ENCODE results near the gene EAF1. TPM values are rescaled to one million over a fixed set of nuclear protein-coding genes. Genes with fewer than 3 reads are reported as not detected.
"Not testable (repeated sequence)": the region's sequence is repeated elsewhere in the genome, so short reads cannot be mapped to it uniquely, and the experiment has no call there.

Gene EAF1
- polyA plus RNA-seq, 1 donor from 2014 or later: 45.4 TPM

DNA sequence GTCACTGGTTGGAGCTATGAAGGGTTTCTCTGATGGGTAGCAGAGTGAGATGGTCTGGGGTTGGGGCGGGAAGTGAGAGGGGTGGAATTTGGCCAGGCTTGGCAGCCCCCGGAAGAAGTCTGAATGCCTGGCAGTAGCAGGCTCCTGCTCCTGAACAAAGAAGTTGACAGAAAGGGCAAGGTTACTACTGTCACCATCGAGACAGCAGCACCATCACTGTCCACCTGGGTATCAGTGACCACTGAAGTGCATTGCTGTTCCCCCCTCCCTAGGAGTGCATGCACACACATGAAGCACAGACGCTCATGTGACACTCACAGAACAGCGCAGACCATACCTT is 51.2 kb downstream of the EAF1 start:
- H3K36me3 ChIP-seq (ENCODE audit: insufficient read depth, low read length): no peaks in the 10 kb centered on the region
- H3K4me2 ChIP-seq (ENCODE audit: low read length): no peak overlapping the region
- no peaks in the 10 kb centered on the region for H3F3A ChIP-seq (ENCODE audit: insufficient read depth, low read length, poor library complexity, severe bottlenecking)
- H3K27ac ChIP-seq (ENCODE audit: low read length): no peak overlapping the region
- no peaks in the 10 kb centered on the region for H4K20me1 ChIP-seq (ENCODE audit: insufficient read depth)
- no peak overlapping the region for H2AFZ ChIP-seq (ENCODE audit: low read depth, low read length)
- H3K4me3 ChIP-seq (ENCODE audit: low read length): no peak overlapping the region
- H3K9ac ChIP-seq (ENCODE audit: low read length): no peak overlapping the region
- TF ChIP-seq TAF1 (IDR thresholded peaks at IDR 0.05; ENCODE audit: low read depth) (no peak), SMC3 (conservative IDR thresholded peaks at IDR 0.05; ENCODE audit: poor library complexity) (no peak), POLR2AphosphoS5 (IDR thresholded peaks at IDR 0.05) (no peak), MXI1 (conservative IDR thresholded peaks at IDR 0.05; ENCODE audit: poor library complexity, severe bottlenecking) (no peak), EZH2 (IDR thresholded peaks at IDR 0.05; ENCODE audit: borderline replicate concordance, insufficient read depth, low read length, poor library complexity, severe bottlenecking) (no peak), RAD21 (conservative IDR thresholded peaks at IDR 0.05) (no peak), EP300 (conservative IDR thresholded peaks at IDR 0.05; ENCODE audit: poor library complexity, severe bottlenecking) (no peak)
- TF ChIP-seq, protein P1, sequence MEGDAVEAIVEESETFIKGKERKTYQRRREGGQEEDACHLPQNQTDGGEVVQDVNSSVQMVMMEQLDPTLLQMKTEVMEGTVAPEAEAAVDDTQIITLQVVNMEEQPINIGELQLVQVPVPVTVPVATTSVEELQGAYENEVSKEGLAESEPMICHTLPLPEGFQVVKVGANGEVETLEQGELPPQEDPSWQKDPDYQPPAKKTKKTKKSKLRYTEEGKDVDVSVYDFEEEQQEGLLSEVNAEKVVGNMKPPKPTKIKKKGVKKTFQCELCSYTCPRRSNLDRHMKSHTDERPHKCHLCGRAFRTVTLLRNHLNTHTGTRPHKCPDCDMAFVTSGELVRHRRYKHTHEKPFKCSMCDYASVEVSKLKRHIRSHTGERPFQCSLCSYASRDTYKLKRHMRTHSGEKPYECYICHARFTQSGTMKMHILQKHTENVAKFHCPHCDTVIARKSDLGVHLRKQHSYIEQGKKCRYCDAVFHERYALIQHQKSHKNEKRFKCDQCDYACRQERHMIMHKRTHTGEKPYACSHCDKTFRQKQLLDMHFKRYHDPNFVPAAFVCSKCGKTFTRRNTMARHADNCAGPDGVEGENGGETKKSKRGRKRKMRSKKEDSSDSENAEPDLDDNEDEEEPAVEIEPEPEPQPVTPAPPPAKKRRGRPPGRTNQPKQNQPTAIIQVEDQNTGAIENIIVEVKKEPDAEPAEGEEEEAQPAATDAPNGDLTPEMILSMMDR (IDR thresholded peaks at IDR 0.05; ENCODE audit: poor library complexity, severe bottlenecking): no peak
- TF ChIP-seq, protein P2, sequence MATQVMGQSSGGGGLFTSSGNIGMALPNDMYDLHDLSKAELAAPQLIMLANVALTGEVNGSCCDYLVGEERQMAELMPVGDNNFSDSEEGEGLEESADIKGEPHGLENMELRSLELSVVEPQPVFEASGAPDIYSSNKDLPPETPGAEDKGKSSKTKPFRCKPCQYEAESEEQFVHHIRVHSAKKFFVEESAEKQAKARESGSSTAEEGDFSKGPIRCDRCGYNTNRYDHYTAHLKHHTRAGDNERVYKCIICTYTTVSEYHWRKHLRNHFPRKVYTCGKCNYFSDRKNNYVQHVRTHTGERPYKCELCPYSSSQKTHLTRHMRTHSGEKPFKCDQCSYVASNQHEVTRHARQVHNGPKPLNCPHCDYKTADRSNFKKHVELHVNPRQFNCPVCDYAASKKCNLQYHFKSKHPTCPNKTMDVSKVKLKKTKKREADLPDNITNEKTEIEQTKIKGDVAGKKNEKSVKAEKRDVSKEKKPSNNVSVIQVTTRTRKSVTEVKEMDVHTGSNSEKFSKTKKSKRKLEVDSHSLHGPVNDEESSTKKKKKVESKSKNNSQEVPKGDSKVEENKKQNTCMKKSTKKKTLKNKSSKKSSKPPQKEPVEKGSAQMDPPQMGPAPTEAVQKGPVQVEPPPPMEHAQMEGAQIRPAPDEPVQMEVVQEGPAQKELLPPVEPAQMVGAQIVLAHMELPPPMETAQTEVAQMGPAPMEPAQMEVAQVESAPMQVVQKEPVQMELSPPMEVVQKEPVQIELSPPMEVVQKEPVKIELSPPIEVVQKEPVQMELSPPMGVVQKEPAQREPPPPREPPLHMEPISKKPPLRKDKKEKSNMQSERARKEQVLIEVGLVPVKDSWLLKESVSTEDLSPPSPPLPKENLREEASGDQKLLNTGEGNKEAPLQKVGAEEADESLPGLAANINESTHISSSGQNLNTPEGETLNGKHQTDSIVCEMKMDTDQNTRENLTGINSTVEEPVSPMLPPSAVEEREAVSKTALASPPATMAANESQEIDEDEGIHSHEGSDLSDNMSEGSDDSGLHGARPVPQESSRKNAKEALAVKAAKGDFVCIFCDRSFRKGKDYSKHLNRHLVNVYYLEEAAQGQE (IDR thresholded peaks at IDR 0.05; ENCODE audit: borderline replicate concordance): no peak
- no peaks in the 10 kb centered on the region for H3K79me2 ChIP-seq (replicated peaks; ENCODE audit: insufficient read depth, low read length)
- H3K9me3 ChIP-seq (ENCODE audit: low read length): no peaks in the 10 kb centered on the region
- H3K9me2 ChIP-seq (ENCODE audit: insufficient read depth, low read length): no peaks in the 10 kb centered on the region
- H3K27me3 ChIP-seq (ENCODE audit: insufficient read depth, low read depth, low read length): no peaks in the 10 kb centered on the region

DNA sequence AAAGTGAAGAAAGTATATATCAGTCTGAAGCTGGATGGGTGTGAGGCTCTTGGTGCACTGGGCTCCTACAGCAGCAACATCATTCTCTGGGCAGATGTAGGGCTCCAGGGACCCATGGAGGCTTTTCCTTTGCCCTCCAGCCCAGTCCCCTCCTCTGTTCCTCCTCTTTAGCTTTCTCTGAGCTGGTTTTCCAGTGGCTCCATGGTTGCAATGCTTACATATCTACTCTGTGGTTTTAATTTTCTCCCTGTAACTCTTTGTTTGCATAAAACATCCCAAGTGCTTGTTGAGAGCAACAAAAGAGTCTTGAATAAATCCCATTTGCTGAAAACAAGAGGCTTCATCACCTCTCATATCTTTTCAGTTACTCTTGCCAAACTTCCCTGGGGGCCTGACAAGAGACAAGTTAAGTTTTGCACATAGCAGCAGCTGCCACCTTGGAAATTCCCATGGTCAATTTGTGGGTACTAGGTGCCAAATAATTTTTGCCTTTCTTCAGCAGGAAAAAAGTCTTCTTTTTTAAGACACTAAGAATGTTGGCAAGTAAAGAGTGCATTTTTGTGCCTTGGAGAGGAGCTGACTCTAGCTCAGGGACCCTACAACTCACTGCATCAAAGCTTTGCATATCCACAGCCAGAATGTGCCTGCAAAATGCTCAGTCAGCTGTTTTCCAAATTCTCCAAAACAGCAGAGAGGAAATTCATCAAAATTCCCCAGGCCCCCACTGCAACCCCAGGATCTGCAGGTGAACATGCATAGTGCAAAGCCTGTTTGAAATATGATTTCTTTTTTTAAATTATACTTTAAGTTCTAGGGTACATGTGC is 52.2 kb downstream of the EAF1 start:
- no peak overlapping the region for H3K27ac ChIP-seq (ENCODE audit: low read length)
- no peaks in the 10 kb centered on the region for H3F3A ChIP-seq (ENCODE audit: insufficient read depth, low read length, poor library complexity, severe bottlenecking)
- H3K9ac ChIP-seq (ENCODE audit: low read length): no peak overlapping the region
- H3K9me2 ChIP-seq (ENCODE audit: insufficient read depth, low read length): no peaks in the 10 kb centered on the region
- no peaks in the 10 kb centered on the region for H3K9me3 ChIP-seq (ENCODE audit: low read length)
- H3K79me2 ChIP-seq (replicated peaks; ENCODE audit: insufficient read depth, low read length): no peaks in the 10 kb centered on the region
- H2AFZ ChIP-seq (ENCODE audit: low read depth, low read length): no peak overlapping the region
- H4K20me1 ChIP-seq (ENCODE audit: insufficient read depth): no peaks in the 10 kb centered on the region
- no peak overlapping the region for H3K4me3 ChIP-seq (ENCODE audit: low read length)
- H3K27me3 ChIP-seq (ENCODE audit: insufficient read depth, low read depth, low read length): no peaks in the 10 kb centered on the region
- TF ChIP-seq MXI1 (conservative IDR thresholded peaks at IDR 0.05; ENCODE audit: poor library complexity, severe bottlenecking) (no peak), EP300 (conservative IDR thresholded peaks at IDR 0.05; ENCODE audit: poor library complexity, severe bottlenecking) (no peak), EZH2 (IDR thresholded peaks at IDR 0.05; ENCODE audit: borderline replicate concordance, insufficient read depth, low read length, poor library complexity, severe bottlenecking) (no peak), SMC3 (conservative IDR thresholded peaks at IDR 0.05; ENCODE audit: poor library complexity) (no peak), POLR2AphosphoS5 (IDR thresholded peaks at IDR 0.05) (no peak), TAF1 (IDR thresholded peaks at IDR 0.05; ENCODE audit: low read depth) (no peak), RAD21 (conservative IDR thresholded peaks at IDR 0.05) (no peak)
- TF ChIP-seq, protein P2 (IDR thresholded peaks at IDR 0.05; ENCODE audit: borderline replicate concordance): no peak
- TF ChIP-seq, protein P1 (IDR thresholded peaks at IDR 0.05; ENCODE audit: poor library complexity, severe bottlenecking): no peak
- H3K4me2 ChIP-seq (ENCODE audit: low read length): no peak overlapping the region
- H3K36me3 ChIP-seq (ENCODE audit: insufficient read depth, low read length): no peaks in the 10 kb centered on the region

DNA sequence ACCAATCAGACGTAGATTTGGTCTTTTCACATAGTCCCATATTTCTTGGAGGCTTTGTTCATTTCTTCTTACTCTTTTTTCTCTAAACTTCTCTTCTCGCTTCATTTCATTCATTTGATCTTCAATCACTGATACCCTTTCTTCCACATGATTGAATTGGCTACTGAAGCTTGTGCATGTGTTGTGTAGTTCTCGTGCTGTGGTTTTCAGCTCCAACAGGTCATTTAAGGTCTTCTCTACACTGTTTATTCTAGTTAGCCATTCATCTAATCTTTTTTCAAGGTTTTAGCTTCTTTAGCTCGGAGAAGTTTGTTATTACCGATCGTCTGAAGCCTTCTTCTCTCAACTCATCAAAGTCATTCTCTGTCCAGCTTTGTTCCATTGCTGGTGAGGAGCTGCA is 57.2 kb downstream of the EAF1 start:
- H3F3A ChIP-seq (ENCODE audit: insufficient read depth, low read length, poor library complexity, severe bottlenecking); H4K20me1 ChIP-seq (ENCODE audit: insufficient read depth); H2AFZ ChIP-seq (ENCODE audit: low read depth, low read length); H3K36me3 ChIP-seq (ENCODE audit: insufficient read depth, low read length); H3K4me3 ChIP-seq (ENCODE audit: low read length); H3K9me3 ChIP-seq (ENCODE audit: low read length); H3K79me2 ChIP-seq (replicated peaks; ENCODE audit: insufficient read depth, low read length); H3K9me2 ChIP-seq (ENCODE audit: insufficient read depth, low read length); H3K9ac ChIP-seq (ENCODE audit: low read length); H3K27me3 ChIP-seq (ENCODE audit: insufficient read depth, low read depth, low read length); H3K4me2 ChIP-seq (ENCODE audit: low read length); H3K27ac ChIP-seq (ENCODE audit: low read length): not testable (repeated sequence)
